Activated CD4-positive, alpha-beta T cell treated with anti-CD3 and anti-CD28 coated beads for 36 hours (primary cell): ENCODE data around the gene TMCC1. TPM values are rescaled to one million over a fixed set of nuclear protein-coding genes. Genes with fewer than 3 reads are reported as not detected.

Source experiments
- ATAC-seq: fragments of 200-7000 bp; cut with Tn5 transposase; one replicate; pipeline ENCODE4 v1.10.0; 2021; ENCODE audit warnings: mild to moderate bottlenecking, moderate library complexity
- CTCF ChIA-PET: fragments of 350-600 bp; sonication (Branson Sonifier 250); formaldehyde crosslinking; loops from one replicate; lab custom pipeline; 2021; ENCODE audit warnings: antibody characterized with exemption; lab: Charles Lee
- POLR2A ChIA-PET: fragments of 350-600 bp; sonication (Branson Sonifier 250); formaldehyde crosslinking; loops from one replicate; lab custom pipeline; 2021; ENCODE audit warnings: antibody characterized with exemption, inconsistent platforms; lab: Charles Lee
- DNase-seq: peaks from one replicate; pipeline ENCODE4 v3.0.0-alpha.2; 2020
- H3K27ac Mint-ChIP-seq: one replicate; pipeline ENCODE4 v1.8.0; 2021; ENCODE audit warnings: mixed read lengths
- H3K27me3 Mint-ChIP-seq: one replicate; pipeline ENCODE4 v1.8.0; 2021; ENCODE audit warnings: mixed read lengths
- H3K36me3 Mint-ChIP-seq: one replicate; pipeline ENCODE4 v1.8.0; 2021; ENCODE audit warnings: low read depth, mixed read lengths
- H3K4me1 Mint-ChIP-seq: one replicate; pipeline ENCODE4 v1.8.0; 2021; ENCODE audit warnings: mixed read lengths
- H3K4me3 Mint-ChIP-seq: one replicate; pipeline ENCODE4 v1.8.0; 2021; ENCODE audit warnings: mild to moderate bottlenecking, moderate library complexity, mixed read lengths
- H3K9me3 Mint-ChIP-seq: one replicate; pipeline ENCODE4 v1.8.0; 2021; ENCODE audit warnings: low read depth, mixed read lengths
- intact Hi-C, 2 experiments: fragments of 100-400 bp; cut with DNase I in 1 of 2; cut with micrococcal nuclease in 1 of 2; formaldehyde crosslinking; loops; one replicate each; pipeline versions ENCODE4 v1.14.2 to v1.15.1; 2022 to 2024; cut with DNase I, micrococcal nuclease
- total RNA-seq, 2 experiments: library from RNA; stranded (reverse); gene quantifications; one replicate each; pipeline ENCODE4 v1.2.3, GENCODE V29; 2021

Gene TMCC1
- total RNA-seq, 2 experiments from 2014 or later: 14.8 to 17.3 TPM

- Mint-ChIP-seq H3K4me1 (peaks cover 8% of the 10 kb centered on the region), H3K36me3 (no peaks in the 10 kb centered on the region), H3K9me3 (no peaks in the 10 kb centered on the region), H3K27me3 (peaks cover 2% of the 10 kb centered on the region), H3K27ac (no peak overlapping the region), H3K4me3 (no peak overlapping the region)
- ChIA-PET CTCF (interaction anchor here (0.5 to 0.7 kb wide), 2 partner anchors 25 to 142 kb away, joined by 3 to 4 read pairs; no protein-coding TSS in a partner anchor), POLR2A (no interaction called here)
- DNase-seq: no peak
- intact Hi-C loops: no loop called here
- no peak for ATAC-seq
These were observed 261.5 kb downstream of the TMCC1 start for GRCh38 chr3:129632056-129632455.

GRCh38 chr3:129629011-129629410, 264.5 kb downstream of the TMCC1 start:
- Mint-ChIP-seq H3K36me3 (no peaks in the 10 kb centered on the region), H3K27ac (no peak overlapping the region), H3K27me3 (no peaks in the 10 kb centered on the region), H3K4me3 (no peak overlapping the region), H3K4me1 (peaks cover 13% of the 10 kb centered on the region), H3K9me3 (no peaks in the 10 kb centered on the region)
- DNase-seq (no peak), ATAC-seq (no peak)
- ChIA-PET POLR2A (no interaction called here), CTCF (interaction anchor here (0.8 to 2.5 kb wide), 4 partner anchors 107 to 311 kb away, joined by 3 to 12 read pairs (median 6); no protein-coding TSS in a partner anchor)
- intact Hi-C loops: loop anchor here (2.0 to 5.0 kb wide), 2 partner anchors 196 to 463 kb away; no protein-coding TSS in a partner anchor

GRCh38 chr3:129628169-129628522, 265.4 kb downstream of the TMCC1 start:
- POLR2A ChIA-PET: interaction anchor here (1.7 kb wide), 1 partner anchor 188 kb away, joined by 3 read pairs; the partner anchor contains the start of genes IFT122 and MBD4
- no peaks in the 10 kb centered on the region for H3K9me3 Mint-ChIP-seq
- no peak for ATAC-seq
- no peak for DNase-seq
- intact Hi-C loops: loop anchor here (1.0 to 5.0 kb wide), 5 partner anchors 197 to 464 kb away; no protein-coding TSS in a partner anchor
- no peaks in the 10 kb centered on the region for H3K36me3 Mint-ChIP-seq
- CTCF ChIA-PET: interaction anchor here (0.6 to 2.5 kb wide), 18 partner anchors 11 to 367 kb away, joined by 3 to 12 read pairs (median 5); no protein-coding TSS in a partner anchor
- peak overlapping the region; percentile 67 for H3K27ac Mint-ChIP-seq
- H3K27me3 Mint-ChIP-seq: no peaks in the 10 kb centered on the region
- H3K4me3 Mint-ChIP-seq: peak overlapping the region; percentile 88
- peaks cover 13% of the 10 kb centered on the region for H3K4me1 Mint-ChIP-seq

- Mint-ChIP-seq H3K9me3 (no peaks in the 10 kb centered on the region), H3K4me1 (peaks cover 13% of the 10 kb centered on the region), H3K36me3 (no peaks in the 10 kb centered on the region), H3K27me3 (no peaks in the 10 kb centered on the region), H3K4me3 (peak overlapping the region; percentile 88), H3K27ac (peak overlapping the region; percentile 67)
- POLR2A ChIA-PET: interaction anchor here (1.1 to 1.7 kb wide), 2 partner anchors 188 to 272 kb away, joined by 3 to 4 read pairs; partner anchors contain the start of genes IFT122 and MBD4
- intact Hi-C loops: loop anchor here (1.0 to 5.0 kb wide), 12 partner anchors 21 to 483 kb away; partner anchors contain the start of genes PLXND1 (in 1 of the 2) and TMCC1 (in 1 of the 2)
- DNase-seq: peak; percentile 82
- peak; percentile 67 for ATAC-seq
- CTCF ChIA-PET: interaction anchor here (0.6 to 2.5 kb wide), 25 partner anchors 11 to 368 kb away, joined by 3 to 12 read pairs (median 4); no protein-coding TSS in a partner anchor
These were observed 266.0 kb downstream of the TMCC1 start for GRCh38 chr3:129627350-129628168.

GRCh38 chr3:129626744-129627349, 266.7 kb downstream of the TMCC1 start:
- intact Hi-C loops: loop anchor here in 1 of 2 experiments (1.0 to 5.0 kb wide), 9 partner anchors 20 to 484 kb away; partner anchors contain the start of genes IFT122, PLXND1 and TMCC1
- peaks cover 13% of the 10 kb centered on the region for H3K4me1 Mint-ChIP-seq
- peak overlapping the region; percentile 67 for H3K27ac Mint-ChIP-seq
- no peaks in the 10 kb centered on the region for H3K9me3 Mint-ChIP-seq
- ATAC-seq: peak; percentile 95
- no peaks in the 10 kb centered on the region for H3K36me3 Mint-ChIP-seq
- peak overlapping the region; percentile 88 for H3K4me3 Mint-ChIP-seq
- ChIA-PET CTCF (interaction anchor here (1.0 to 2.5 kb wide), 11 partner anchors 10 to 316 kb away, joined by 3 to 12 read pairs (median 5); no protein-coding TSS in a partner anchor), POLR2A (interaction anchor here (1.1 to 1.7 kb wide), 2 partner anchors 187 to 273 kb away, joined by 3 to 4 read pairs; partner anchors contain the start of genes IFT122 and MBD4)
- DNase-seq: peak; percentile 88
- no peaks in the 10 kb centered on the region for H3K27me3 Mint-ChIP-seq

GRCh38 chr3:129625072-129625874, 268.2 kb downstream of the TMCC1 start:
- Mint-ChIP-seq H3K4me1 (peaks cover 13% of the 10 kb centered on the region), H3K9me3 (no peaks in the 10 kb centered on the region), H3K27ac (no peak overlapping the region), H3K4me3 (no peak overlapping the region), H3K36me3 (no peaks in the 10 kb centered on the region), H3K27me3 (no peaks in the 10 kb centered on the region)
- no peak for DNase-seq
- POLR2A ChIA-PET: no interaction called here
- intact Hi-C loops: loop anchor here in 1 of 2 experiments (5.0 kb wide), 1 partner anchor 467 kb away; no protein-coding TSS in a partner anchor
- CTCF ChIA-PET: interaction anchor here (0.5 to 1.0 kb wide), 3 partner anchors 134 to 655 kb away, joined by 3 to 4 read pairs (median 3); no protein-coding TSS in a partner anchor
- no peak for ATAC-seq

- ChIA-PET CTCF (interaction anchor here (0.6 kb wide), 1 partner anchor 655 kb away, joined by 3 read pairs; no protein-coding TSS in a partner anchor), POLR2A (no interaction called here)
- DNase-seq (no peak), ATAC-seq (no peak)
- Mint-ChIP-seq H3K27me3 (no peaks in the 10 kb centered on the region), H3K27ac (no peak overlapping the region), H3K4me3 (no peak overlapping the region), H3K36me3 (no peaks in the 10 kb centered on the region), H3K4me1 (peaks cover 13% of the 10 kb centered on the region), H3K9me3 (no peaks in the 10 kb centered on the region)
- intact Hi-C loops: loop anchor here in 1 of 2 experiments (5.0 kb wide), 1 partner anchor 468 kb away; no protein-coding TSS in a partner anchor
These were observed 269.0 kb downstream of the TMCC1 start for GRCh38 chr3:129624347-129625071.

- H3K4me1 Mint-ChIP-seq: peaks cover 13% of the 10 kb centered on the region
- ChIA-PET CTCF (no interaction called here), POLR2A (no interaction called here)
- no peak overlapping the region for H3K4me3 Mint-ChIP-seq
- H3K36me3 Mint-ChIP-seq: no peaks in the 10 kb centered on the region
- H3K27ac Mint-ChIP-seq: no peak overlapping the region
- no peaks in the 10 kb centered on the region for H3K27me3 Mint-ChIP-seq
- intact Hi-C loops: no loop called here
- ATAC-seq (no peak), DNase-seq (no peak)
- no peaks in the 10 kb centered on the region for H3K9me3 Mint-ChIP-seq
These were observed 269.9 kb downstream of the TMCC1 start for GRCh38 chr3:129623447-129624118.

- H3K27ac Mint-ChIP-seq: no peak overlapping the region
- no peaks in the 10 kb centered on the region for H3K36me3 Mint-ChIP-seq
- no peak for ATAC-seq
These were observed 270.6 kb downstream of the TMCC1 start for GRCh38 chr3:129622933-129623332.

More at GRCh38 chr3:129622933-129623332, 270.6 kb downstream of the TMCC1 start:
- no peaks in the 10 kb centered on the region for H3K27me3 Mint-ChIP-seq
- POLR2A ChIA-PET: no interaction called here
- H3K9me3 Mint-ChIP-seq: no peaks in the 10 kb centered on the region
- CTCF ChIA-PET: no interaction called here
- H3K4me1 Mint-ChIP-seq: peaks cover 10% of the 10 kb centered on the region
- DNase-seq: no peak
- no peak overlapping the region for H3K4me3 Mint-ChIP-seq
- intact Hi-C loops: no loop called here
